NCI-H2196 treated with DMSO at 0.1 percent for 48 hours (cell line): ENCODE results near the gene TRIM58.

Experiments used
- DNase-seq: peaks from one replicate; lab custom pipeline; 2025; ENCODE audit not compliant: unreplicated experiment; lab: John Stamatoyannopoulos, UW

Gene TRIM58

DNA sequence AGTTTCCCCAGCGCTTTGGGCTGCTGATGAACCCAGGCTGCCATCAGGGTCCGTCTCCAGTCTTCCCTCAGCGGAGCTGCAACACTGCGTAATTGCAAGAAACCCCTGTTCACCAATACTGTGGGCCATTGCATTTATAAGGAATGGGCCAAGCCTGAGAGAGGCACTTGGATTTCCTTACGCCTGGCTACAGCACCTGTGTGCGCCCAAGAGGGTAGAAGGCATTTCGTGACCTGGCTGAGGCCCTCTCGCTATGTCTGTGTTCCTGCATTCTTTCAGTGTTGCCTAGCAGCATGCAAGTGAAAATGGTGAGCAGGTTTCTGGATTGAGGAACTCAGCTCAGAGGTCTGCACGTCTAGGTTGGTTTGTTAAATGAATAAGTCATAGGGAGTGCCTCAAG is 26.4 kb downstream of the TRIM58 start:
- no peak for DNase-seq

GRCh38 chr1:247884797-247885413 is 27.9 kb downstream of the TRIM58 start:
- no peak for DNase-seq

- no peak for DNase-seq
Observed at GRCh38 chr1:247895163-247895637, 38.2 kb downstream of the TRIM58 start, which contains the start of gene OR2W3. Gene OR2W3, plus strand, starts transcription at chr1:247895587. Its CDS starts 0 bp downstream, at chr1:247895587.

GRCh38 chr1:247895976-247896375 is 39.0 kb downstream of the TRIM58 start:
- no peak for DNase-seq

- DNase-seq = no peak
Observed at GRCh38 chr1:247904122-247904521, 47.1 kb downstream of the TRIM58 start.

DNA sequence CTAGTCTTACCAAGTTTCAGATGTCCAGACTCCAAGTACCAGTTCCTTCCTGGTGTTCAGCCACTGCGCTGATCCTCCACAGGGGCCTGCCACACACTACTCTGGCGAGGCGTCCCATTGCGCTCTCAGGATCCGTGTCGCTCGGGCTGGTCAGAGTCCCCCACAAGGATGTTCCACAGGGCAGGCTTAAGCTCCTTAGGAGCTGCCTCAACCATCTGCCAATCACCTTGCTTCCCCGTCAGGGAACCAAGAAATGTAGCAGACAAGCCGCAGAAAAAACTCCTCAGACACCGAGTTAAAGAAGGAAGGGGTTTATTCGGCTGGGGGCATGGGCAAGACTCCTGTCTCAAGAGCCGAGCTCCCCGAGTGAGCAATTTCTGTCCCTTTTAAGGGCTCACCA is 48.2 kb downstream of the TRIM58 start:
- no peak for DNase-seq

GRCh38 chr1:247905910-247906503 is 49.0 kb downstream of the TRIM58 start:
- DNase-seq = no peak

DNA sequence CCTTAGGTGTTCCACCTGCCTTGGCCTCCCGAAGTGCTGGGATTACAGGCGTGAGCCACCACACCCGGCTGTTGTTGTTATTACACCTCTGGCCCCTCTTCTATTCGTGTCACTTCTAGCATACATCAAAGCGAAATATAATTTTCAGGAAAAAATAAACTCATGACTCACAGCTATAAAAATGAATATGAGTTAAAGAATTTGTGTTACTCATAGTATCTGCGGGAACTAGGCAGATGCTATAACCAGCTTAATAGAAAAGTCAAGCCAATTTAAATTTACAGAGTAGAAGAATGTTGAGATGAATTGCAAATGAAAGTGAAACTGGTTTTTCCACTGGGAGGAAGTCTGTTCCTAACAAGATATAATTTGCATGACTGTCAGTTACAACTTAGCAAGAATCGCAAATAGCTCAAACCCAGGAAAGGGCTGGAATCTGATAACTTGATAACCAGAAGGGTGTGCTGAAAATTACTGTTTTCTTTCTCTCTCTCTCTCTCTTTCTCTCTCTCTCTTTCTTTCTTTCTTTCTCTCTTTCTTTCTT is 49.6 kb downstream of the TRIM58 start:
- no peak for DNase-seq

DNA sequence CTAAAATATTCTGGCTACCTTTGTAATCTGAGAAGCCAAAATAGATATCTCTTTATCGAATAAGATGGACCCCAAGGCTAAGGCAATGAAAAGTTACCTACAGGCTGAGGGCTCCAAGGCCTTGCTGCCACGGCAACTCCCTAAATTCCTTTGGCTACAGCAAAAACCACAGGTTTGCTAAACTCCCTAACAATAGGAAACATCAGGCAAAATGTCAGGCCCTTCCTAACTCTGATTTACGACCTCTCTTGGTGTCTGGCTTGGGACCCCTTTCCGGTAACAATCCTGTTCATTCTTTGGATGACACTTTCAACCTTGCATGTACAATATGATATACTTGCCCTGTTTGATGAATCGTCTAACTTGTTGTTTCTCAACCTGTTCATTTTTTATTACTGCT is 51.8 kb downstream of the TRIM58 start:
- no peak for DNase-seq

DNA sequence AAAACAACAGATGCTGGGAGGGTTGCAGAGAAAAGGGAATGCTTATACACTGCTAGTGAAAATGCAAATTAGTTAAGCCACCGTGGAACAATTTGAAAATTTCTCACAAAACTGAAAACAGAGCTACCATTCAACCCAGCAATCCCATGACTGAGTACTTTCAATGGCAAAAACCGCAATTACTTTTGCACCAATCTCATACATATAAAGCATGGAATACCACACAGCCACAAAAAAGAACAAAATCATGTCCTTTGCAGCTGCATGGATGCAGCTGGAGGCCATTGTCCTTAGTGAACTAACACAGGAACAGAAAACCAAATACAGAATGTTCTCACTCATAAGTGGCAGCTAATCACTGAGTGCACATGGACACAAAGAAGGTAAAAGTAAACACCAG is 56.8 kb downstream of the TRIM58 start:
- no peak for DNase-seq

- DNase-seq = no peak
Observed at GRCh38 chr1:247914941-247915662, 58.1 kb downstream of the TRIM58 start.

DNA sequence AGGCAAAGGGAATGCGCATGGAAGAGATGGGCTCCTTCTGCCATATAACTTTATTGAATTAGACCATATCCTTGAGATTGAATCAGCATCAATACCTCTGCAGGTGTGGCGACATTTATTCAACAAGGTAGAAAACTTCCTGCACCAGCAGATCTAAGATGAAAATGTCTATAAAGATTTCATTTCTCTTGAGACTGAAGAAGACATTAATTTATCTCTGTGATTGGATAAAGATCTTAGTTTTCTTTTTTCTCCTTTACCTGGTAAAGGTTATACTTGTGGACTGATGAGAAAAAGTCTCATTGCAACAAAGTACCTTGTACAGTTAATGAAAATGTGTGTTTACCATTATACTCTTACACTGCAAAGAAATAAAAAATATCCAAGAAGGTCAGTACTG is 63.0 kb downstream of the TRIM58 start, which contains the start of gene OR2T8:
OR2T8 (plus strand) TSS at position 301 of the 400 bp plus-strand sequence. CDS start 766 bp downstream, outside the sequence.
- no peak for DNase-seq

DNA sequence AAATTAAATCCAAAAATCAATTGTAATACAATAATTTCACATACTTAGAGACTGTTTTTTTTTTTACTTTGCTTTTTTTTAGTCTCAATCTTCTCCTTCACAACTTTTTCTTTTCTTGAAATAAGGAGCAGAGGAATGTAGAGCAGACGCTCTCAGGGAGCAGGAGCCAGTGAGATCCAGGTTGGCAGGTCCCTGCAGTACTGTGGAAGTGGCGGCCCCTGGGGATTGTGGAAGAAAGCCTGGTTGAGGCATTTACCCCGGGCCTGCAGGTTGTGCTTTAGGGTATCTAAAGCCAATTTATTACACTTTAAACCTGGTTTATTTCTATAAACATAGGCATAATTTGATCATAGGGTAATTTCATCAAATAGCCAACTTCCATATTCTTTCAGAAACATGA is 67.0 kb downstream of the TRIM58 start:
- DNase-seq = no peak

DNA sequence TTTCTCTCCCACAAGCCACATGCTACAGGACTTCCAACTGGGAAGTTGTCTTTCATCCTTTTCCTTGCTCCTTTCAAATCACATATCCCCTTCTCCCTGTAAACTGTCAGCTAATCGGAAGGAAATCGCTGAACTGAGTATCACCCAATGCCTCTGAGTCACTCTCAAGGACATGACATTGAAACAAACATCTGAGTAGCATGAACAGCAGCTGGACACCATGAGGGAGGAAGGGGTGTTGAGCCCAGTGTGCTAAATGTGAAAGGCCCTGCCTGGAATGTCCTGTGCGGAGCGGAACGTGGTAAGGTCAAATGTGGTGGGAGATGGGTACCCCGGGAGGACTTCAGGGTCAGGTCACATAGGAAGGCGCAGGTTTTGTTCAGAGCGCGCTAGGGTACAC is 67.9 kb downstream of the TRIM58 start, which contains the start of gene OR2AJ1:
OR2AJ1 (plus strand) TSS at position 22 of the 400 bp plus-strand sequence. CDS start 8,880 bp downstream, outside the sequence.
- no peak for DNase-seq
